Anterior cingulate cortex (tissue), 58 donors: ENCODE results near the gene LCA5.
"Not testable (repeated sequence)": the region's sequence is repeated elsewhere in the genome, so short reads cannot be mapped to it uniquely, and the experiment has no call there.

ENCODE experiments used
- DNase-seq, 58 donors: peaks; one replicate each; lab custom pipeline; 2025; lab: John Stamatoyannopoulos, UW

LCA5 gene

DNA sequence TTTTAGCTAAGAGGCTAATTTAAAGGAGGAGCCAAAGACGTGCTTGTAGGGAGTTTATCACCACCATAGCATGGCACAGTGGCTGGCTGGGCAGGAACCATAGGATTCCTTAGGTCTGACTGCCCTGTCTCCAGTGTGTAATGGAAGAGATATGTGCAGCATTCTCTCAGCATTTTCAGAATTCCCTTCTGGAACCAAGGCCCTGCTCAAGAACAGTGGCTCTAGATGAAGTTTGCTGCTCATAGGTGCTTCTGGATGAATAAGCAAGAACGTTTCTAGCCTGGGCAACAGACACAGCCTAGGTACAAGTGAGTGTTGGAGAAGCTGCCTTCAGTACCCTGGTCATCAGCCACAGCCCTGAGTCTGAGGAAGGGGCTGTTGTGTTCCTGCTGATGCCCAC, 69.1 kb downstream of the LCA5 start:
- no peak for DNase-seq

DNA sequence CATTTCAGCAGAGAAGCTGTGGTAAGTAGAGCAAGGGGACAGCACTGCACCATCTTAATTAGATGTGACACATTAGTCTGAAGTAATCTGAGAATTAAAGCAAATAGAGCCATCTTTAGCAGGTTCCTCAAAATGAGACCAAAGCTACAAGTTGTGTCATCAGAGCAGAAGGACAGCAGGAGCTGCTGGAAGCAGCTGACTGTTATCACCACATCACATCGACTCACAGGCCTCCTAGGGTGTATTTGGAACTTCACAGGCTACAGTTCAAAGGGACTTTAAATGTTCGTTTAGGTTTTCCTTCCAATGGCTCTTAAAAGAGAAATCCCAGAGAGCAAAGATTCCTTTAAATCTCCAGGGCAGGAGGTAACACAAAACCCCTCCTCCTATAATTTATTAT, 69.5 kb downstream of the LCA5 start:
- DNase-seq: no peak

DNA sequence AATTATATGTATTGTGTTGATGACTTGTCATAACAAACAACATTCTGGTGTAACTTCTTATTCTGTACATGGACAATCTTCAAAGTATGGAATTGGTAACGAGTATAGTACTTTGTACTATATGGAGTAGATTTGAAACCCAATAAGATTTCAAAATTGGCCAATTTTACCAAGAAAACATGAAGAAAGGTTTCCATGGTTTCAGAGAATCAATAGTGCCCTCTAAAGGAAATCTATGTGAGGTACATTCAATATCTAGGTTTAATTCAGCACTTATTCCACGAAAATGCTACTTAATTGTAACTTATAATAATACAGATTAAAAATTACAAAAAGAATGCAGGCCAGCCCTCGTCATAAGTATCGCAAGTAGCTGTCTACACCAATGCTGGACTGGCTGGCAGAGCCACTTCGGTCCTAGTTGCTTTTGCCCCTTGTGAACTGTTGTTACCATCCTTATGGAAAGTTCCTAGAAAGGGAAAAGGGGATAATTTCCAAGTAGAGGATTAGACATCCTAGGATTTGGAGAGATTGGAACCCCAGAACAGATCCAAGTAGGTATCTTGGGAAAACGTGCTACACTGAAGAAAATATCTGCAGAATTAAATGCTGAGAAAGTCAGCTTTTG, 70.9 kb downstream of the LCA5 start:
- no peak for DNase-seq

DNA sequence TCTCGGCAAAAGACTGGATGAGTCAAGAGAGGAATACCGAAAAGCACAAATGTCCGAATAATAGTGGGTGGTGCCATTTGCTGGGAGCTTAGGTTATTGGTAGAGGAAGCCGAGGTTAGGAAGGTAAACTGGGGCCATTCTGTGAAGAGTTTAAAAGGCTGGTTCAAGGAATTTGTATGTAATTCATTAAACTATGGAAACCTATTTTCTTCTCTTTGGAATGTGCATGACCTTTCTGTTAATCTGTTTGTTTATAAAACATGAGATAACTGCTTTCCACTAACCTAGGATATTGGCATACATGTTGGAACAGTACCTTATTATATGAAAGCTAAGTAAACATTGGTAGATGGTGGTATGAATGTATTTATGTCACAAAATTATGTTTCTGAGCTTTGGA, 71.8 kb downstream of the LCA5 start:
- DNase-seq: no peak

DNA sequence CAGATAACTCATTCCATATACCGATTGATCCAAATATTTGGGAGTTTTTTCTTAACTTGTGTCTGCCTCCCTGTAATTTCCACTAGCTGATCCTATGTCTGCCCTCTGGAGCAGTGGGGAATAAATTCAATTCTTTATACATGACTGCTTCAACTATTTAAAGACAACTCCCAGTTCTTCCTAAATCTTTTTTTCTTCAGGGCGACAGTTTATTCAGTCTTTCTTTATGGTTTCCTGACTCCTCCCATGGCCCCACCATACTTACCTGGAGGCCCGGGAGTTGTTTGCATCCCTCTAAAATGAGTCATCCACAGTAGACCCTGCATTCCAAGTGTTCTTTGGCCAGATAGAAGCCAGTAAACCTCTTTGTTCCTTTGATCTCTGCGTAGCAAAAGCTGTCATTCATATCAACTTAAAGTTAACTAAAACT, 73.6 kb downstream of the LCA5 start:
- no peak for DNase-seq

DNA sequence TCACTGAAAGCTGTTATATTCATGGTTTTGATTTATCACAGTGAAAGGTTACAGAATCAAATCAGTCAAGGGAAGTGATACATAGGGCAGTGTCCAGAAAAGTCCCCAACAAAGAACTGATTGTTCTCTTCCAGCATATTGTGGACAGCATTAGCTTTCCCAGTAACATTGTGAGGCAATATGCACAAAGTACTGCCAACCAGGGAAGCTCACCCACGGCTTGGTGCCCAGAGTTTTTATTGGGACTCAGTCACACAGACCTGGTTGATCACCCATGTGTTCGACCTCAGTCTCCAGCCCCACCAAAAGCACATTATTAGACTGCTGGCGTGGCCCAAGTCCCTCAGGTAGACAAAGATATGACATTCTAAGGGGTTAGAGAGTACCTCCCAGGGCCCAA, 76.0 kb downstream of the LCA5 start:
- peak in 12 of 58 donors; percentile 3 to 47 (median 16) for DNase-seq

DNA sequence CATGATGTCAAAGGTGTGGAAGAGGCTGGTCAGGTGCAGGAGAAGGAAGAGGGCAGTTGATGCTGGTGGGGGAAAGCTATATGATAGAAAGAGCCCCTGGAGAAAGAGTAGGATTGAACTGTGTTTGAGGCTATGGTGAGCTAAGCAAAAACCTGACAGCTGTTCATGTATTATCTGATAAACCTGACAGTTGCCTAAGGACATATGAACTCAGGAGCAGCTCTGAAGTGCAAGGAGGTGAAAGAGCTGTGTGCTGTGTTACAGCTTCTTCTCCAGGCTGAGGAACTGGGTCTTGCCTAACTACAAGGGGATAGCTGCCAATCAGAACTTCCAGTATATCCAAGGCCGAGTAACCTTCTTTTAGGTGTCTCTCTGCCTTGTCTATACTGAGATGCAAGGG, 81.8 kb downstream of the LCA5 start:
- no peak for DNase-seq

DNA sequence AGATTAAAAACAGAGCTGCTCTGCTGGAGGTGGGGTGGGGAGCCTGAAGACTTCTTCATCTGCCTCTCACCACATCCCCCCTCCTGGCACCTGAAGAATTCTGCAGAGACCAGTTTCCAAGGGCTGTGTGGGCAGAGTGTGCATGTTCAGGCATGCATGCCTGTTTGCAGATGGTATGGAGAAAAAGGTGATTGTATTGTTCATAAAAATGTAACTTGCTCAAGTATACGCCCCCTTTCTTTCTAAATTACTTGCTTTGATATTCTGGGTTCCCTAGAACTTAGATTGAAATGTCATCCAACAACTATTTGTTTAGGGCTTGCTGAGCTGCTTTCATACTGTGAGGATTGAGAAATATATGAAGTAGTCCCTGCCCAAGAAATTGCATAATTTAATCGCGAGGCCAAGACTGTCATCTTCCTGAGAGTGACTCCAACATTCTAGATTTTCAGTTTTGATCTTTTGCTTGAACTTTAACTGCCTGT, 83.6 kb downstream of the LCA5 start:
- peak in 3 of 58 donors; percentile 2 to 16 (median 6) for DNase-seq

DNA sequence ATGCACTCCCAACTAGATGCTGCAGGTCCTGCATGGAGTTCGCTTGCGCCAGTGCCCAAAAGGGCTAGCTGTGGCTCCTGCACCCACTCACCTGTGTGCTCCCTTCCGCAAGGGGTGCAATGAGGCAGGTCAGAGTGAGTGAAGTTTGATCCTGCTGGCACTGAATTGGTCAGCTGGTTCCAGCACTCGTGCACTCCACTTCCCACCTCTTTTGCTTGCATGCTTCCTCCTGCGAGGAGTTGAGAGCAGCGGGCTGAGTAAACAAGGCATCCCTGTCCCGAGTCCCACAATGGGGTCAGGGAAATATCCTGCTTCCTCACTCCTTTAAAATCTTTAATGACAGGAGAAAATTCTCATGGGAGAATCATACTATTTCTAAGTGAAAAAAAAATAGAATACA, 86.2 kb downstream of the LCA5 start:
- no peak for DNase-seq

DNA sequence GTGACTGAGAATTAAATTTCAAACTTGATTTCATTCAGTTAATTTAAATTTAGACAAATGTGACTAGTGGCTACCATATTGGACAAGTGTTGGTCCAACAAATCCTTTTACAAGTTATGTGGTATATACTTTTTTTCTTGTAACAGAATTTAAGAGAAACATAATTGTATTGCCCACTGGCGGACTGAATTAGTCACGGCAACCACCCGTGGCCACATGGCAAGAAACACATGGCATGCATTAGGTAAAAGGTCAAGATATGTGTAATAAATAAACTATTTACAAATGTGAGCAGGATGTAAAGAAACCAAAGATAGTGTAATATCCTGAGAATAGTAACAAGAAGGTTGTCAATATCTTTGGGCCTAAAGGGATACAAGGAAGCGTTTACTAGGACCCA, 91.2 kb downstream of the LCA5 start:
- no peak for DNase-seq

DNA sequence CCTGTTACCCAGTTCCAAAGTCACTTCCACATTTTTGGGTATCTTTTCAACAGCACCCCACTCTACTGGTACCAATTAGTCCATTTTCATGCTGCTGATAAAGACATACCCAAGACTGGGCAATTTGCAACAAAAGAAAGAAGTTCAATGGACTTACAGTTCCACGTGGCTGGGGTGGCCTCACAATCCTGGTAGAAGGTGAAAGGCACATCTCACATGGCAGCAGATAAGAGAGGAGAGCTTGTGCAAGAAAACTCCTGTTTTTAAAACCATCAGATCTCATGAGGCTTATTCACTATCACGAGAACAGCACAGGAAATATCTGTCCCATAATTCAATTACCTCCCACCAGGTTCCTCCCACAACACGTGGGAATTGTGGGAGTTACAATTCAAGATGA, 93.4 kb downstream of the LCA5 start:
- not testable (repeated sequence) for DNase-seq

DNA sequence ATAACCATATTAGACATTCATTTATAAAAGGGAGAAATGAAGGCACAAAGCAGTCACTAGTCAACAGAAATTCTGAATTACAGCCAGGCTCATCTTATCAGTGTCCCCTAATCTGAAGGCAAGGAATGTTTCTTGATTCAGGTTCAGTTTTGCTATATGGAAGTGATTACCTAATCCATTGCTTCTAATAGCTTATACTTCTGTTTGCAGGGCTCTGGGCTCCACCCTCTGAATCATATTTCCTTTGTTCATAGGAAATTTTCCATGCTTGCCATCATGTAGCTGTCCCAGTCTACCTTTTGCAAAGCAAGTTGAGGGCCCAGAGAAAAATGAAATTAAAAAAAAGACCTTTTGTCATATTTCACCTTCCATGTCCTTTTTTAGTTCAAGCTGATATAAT, 96.0 kb downstream of the LCA5 start:
- no peak for DNase-seq

DNA sequence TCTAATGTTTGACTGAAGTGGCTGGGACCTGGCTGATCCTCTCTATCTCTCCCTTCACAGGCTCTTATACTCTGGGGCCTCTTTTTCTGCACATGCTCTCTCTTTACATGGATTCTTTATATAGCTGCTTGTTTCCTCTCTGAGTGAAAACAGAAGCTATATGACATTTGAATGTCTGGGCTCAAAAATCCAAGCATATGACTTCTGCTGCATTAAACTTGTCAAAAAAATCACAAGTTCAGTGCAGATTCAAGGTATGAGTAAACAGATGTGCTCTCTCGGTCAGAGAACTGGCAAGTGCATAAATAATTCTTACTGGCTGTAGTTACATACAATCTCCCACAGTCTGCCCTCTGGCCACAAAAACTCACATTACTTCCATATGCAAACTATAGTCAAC, 96.6 kb downstream of the LCA5 start:
- no peak for DNase-seq

DNA sequence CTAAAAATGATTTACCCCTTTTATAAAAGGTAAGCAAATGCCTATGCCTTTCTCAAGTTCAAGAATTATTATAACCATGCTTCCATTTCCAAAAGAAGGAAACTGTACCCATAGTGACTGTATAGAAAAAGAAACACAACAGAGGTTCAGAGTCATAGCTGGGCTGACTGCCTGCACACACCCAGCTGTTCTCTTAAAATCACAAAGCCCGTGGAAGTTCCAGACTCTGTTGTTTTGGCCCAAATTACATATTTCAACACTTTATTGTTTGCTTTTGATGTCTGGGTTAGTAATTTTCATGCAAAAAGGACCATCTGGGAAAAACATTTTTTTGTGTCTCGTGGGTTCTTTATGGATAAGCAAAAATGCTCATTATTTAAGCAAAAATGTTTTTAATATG, 99.2 kb downstream of the LCA5 start:
- no peak for DNase-seq

DNA sequence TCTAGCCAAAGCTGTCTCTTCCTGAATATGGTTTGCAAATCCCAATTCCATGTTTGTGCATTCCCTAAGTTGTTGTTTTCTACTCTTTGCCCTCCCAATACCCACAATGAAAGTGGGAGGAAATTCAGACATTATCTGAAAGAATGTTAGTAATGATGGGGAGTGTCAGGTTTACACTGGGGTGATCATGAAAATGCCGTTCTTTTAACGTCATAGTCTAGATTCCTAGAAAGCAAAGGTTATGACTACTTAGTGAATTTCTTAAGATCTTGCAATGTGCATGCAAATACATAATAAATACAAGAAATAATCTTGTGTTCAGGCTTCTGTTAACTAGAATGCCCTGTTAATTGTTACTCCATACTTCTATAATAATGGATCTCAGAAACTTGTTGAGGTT, 101.0 kb downstream of the LCA5 start:
- DNase-seq: no peak

DNA sequence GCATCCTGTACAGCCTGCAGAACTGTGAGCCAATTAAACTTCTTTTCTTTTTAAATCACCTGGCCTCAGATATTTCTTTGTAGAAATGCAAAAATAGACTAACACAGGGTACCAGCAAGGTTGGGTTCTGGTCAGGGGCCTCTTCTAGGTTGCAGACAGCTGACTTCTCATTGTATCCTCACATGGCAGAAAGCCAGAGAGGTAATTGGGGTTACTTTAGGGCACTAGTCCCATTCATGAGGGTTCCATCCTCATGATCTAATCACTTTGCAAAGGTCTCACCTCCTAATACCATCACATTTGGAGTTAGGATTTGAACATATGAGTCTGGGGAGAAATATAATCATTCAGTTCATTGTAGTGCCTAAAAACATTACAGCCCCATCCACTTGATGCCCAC, 101.5 kb downstream of the LCA5 start:
- DNase-seq: no peak
